Activated T-helper 2 cell treated with anti-CD3 and anti-CD28 coated beads, Interferon-gamma antibody, Interleukin-2, Interleukin-4, amounts not matched to agents 10 μg/mL and 5 μg/mL and 100 μg/mL, durations not matched to agents 14 hours and 24 hours and 36 hours (primary cell): ENCODE results near the gene SLC28A3. TPM values are rescaled to one million over a fixed set of nuclear protein-coding genes. Genes with fewer than 3 reads are reported as not detected.

ENCODE experiments used
- DNase-seq: peaks from one replicate; pipeline ENCODE4 v3.0.0; 2021; ENCODE audit warnings: low spot score
- H3K27ac Mint-ChIP-seq: one replicate; pipeline ENCODE4 v1.8.0; 2021; ENCODE audit warnings: mixed read lengths
- H3K27me3 Mint-ChIP-seq: one replicate; pipeline ENCODE4 v1.8.0; 2021; ENCODE audit warnings: low read depth, mixed read lengths
- H3K36me3 Mint-ChIP-seq: one replicate; pipeline ENCODE4 v1.8.0; 2021; ENCODE audit warnings: low read depth, mixed read lengths
- H3K4me1 Mint-ChIP-seq: one replicate; pipeline ENCODE4 v1.8.0; 2021; ENCODE audit warnings: low read depth, mixed read lengths
- H3K4me3 Mint-ChIP-seq: one replicate; pipeline ENCODE4 v1.8.0; 2021; ENCODE audit warnings: low read depth, mild to moderate bottlenecking, moderate library complexity, mixed read lengths
- H3K9me3 Mint-ChIP-seq: one replicate; pipeline ENCODE4 v1.8.0; 2021; ENCODE audit warnings: mixed read lengths
- intact Hi-C: fragments of 100-400 bp; cut with micrococcal nuclease; formaldehyde crosslinking; loops from one replicate; pipeline ENCODE4 v1.15.1; 2023
- total RNA-seq: library from RNA; stranded (reverse); gene quantifications from 2 replicates; pipeline ENCODE4 v1.2.3, GENCODE V29; 2022

SLC28A3 gene
- total RNA-seq, 1 donor from 2014 or later, result 0.55 TPM

DNA sequence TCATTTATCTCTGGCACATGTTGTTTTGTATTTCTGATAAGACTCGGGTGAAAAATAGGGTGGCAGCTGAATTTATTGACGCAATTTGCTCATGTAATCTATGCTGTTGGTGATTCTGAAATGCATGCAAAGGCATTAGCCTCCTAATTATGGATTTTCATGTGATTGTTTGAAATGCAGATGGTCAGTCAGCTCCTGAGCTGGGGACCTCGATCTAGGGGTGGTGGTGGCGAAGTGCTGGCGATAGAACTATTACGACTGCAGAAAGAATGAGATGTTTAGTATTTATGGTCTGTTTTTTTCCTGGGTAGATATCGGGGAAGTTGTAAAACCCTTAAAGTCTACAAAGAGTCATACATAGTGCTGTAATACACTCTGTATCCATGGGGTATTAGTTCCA is 88.6 kb downstream of the SLC28A3 start:
- H3K27me3 Mint-ChIP-seq, result peaks cover 21% of the 10 kb centered on the region
- no peak overlapping the region for H3K27ac Mint-ChIP-seq
- no peaks in the 10 kb centered on the region for H3K36me3 Mint-ChIP-seq
- no peak overlapping the region for H3K4me3 Mint-ChIP-seq
- no peaks in the 10 kb centered on the region for H3K4me1 Mint-ChIP-seq
- intact Hi-C loops, result no loop called here
- no peak for DNase-seq
- H3K9me3 Mint-ChIP-seq, result peaks cover 4% of the 10 kb centered on the region

DNA sequence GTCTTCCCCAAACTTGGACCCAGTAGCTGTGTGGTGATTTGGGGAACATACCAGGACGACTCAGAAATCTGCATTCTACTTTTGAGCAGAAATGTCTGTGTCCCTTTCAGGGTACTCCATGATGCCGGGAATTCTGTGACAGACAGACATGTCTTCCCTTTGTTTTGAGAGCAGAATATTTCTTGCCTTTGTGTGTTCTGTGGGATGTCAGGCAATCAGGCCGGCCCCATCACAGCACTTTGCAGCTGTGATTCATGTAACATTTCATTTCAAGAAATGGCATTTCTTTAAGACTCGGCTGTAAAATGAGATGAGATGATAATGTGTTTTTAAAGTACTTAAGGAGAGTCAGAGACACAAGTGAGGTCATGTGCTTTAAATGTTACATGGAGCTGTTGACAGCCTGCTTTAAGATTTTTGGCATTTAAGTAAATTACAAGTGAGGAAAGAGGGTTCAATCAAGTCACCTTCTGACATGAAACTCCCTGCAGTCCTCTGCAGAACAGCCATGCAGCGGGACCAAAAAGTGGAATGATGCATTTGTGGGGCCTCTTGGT is 98.7 kb downstream of the SLC28A3 start:
- H3K9me3 Mint-ChIP-seq, result peaks cover 11% of the 10 kb centered on the region

DNA sequence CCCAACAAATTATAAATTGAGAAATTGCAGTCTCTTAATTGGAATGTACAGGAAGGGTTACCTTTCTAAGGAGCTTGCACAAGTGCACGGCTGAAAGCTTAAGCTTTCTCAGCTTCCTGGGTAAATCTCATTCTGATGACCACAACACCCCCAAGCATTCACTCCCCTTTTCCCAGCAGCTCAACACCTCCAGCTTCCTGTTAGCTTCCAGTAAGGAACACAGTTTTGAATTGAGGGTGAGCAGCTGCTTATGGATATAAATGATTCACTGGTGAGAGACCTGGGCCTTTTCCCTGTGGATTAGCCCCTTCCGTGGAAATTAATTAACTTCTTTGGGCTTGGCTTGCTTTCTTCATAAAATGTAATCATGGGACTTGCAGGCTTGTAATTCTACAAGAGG is 101.2 kb downstream of the SLC28A3 start:
- Mint-ChIP-seq H3K4me3 (no peak overlapping the region), H3K4me1 (no peaks in the 10 kb centered on the region), H3K9me3 (peaks cover 11% of the 10 kb centered on the region), H3K27ac (no peak overlapping the region), H3K36me3 (peaks cover 2% of the 10 kb centered on the region), H3K27me3 (peaks cover 4% of the 10 kb centered on the region)
- no peak for DNase-seq
- intact Hi-C loops, result no loop called here

More for the DNA sequence above, 98.7 kb downstream of the SLC28A3 start:
- Mint-ChIP-seq H3K4me1 (no peaks in the 10 kb centered on the region), H3K27me3 (peaks cover 8% of the 10 kb centered on the region), H3K4me3 (no peak overlapping the region), H3K27ac (no peak overlapping the region), H3K36me3 (peaks cover 2% of the 10 kb centered on the region)
- intact Hi-C loops, result no loop called here
- no peak for DNase-seq

DNA sequence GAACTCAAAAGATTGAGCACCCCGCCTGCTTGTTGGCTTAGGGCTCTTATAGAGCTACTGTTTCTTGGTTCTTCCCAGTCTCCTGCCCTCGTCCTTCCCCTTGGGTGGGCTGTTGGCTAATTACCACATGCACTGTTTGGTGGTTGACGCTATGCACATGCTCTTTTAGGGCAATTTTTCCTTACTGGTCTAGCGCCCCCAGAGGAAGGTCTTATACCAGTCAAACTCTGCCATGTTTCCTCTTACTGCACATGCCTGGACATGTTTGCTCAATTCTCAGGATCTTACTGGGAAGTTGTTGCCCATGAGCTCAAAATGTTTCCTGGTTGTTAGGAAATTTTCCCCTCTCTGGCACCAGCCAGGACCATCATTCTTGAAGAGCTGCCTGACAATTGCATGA is 101.9 kb downstream of the SLC28A3 start:
- Mint-ChIP-seq H3K36me3 (peaks cover 2% of the 10 kb centered on the region), H3K9me3 (peaks cover 11% of the 10 kb centered on the region), H3K27me3 (peaks cover 2% of the 10 kb centered on the region), H3K4me3 (no peak overlapping the region), H3K4me1 (no peaks in the 10 kb centered on the region), H3K27ac (no peak overlapping the region)
- intact Hi-C loops, result no loop called here
- DNase-seq, result no peak

DNA sequence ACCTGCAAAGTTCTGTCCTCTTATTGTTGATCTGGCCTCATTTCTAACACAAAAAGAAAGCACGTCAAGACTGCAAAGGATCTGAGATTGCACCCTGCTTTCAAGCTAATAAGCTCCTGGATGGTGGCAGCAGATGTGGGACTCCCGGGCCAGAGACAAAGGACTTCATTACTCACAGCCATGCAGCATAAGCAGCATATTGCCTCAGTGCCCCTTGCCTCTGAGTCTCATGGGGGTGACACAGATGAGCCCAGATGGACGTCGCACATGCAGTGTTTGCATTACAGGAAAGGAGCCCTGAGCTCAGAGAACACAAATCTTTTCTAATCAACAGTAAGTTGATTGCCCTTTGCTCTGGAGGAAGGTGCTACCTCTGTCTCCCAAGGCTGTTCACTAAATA is 105.0 kb downstream of the SLC28A3 start:
- intact Hi-C loops, result no loop called here
- Mint-ChIP-seq H3K36me3 (peaks cover 2% of the 10 kb centered on the region), H3K9me3 (peaks cover 11% of the 10 kb centered on the region), H3K4me3 (no peak overlapping the region), H3K27ac (no peak overlapping the region), H3K4me1 (no peaks in the 10 kb centered on the region), H3K27me3 (peaks cover 4% of the 10 kb centered on the region)
- DNase-seq, result no peak

DNA sequence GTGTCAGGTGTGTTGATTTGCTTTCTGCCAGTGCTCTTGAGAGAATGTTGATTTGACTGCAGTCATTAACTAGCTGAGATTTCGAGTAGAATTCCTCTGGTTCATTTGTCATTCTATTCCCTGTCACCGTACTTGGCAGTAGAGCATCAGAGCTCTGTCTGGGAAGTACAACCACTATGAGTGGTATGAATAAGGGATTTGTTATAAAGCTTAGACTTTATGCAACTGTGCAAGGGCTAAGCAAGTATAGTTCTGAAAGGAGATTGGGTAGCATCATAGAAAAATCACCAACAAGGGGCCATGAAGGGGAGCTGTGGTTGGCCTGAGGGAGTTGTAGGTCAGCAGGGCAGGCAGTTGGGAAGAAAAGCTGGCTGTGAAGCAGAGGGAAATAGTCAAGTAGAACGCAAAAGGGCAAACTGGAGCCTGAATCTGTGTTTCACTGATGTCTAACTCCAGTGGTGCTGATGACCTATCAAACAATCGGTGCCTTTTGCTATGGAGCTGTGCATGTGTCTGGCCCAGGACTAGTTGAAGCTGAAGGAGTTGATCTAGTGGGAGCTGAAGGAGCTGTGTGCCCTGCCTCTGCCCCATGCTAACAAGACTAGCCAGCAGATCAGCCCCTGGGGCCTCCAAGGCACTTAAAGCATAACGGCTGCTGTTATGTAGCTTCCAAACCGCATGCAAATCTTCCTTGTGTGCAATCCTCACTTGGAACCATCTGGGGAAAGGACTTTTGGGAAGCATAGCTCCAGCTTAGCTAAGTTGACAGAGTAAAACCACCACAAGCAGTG is 110.0 kb downstream of the SLC28A3 start:
- H3K4me3 Mint-ChIP-seq, result no peak overlapping the region
- H3K27ac Mint-ChIP-seq, result no peak overlapping the region
- no peaks in the 10 kb centered on the region for H3K36me3 Mint-ChIP-seq
- DNase-seq, result no peak
- H3K9me3 Mint-ChIP-seq, result no peaks in the 10 kb centered on the region
- intact Hi-C loops, result no loop called here
- H3K27me3 Mint-ChIP-seq, result peaks cover 12% of the 10 kb centered on the region
- H3K4me1 Mint-ChIP-seq, result no peaks in the 10 kb centered on the region

DNA sequence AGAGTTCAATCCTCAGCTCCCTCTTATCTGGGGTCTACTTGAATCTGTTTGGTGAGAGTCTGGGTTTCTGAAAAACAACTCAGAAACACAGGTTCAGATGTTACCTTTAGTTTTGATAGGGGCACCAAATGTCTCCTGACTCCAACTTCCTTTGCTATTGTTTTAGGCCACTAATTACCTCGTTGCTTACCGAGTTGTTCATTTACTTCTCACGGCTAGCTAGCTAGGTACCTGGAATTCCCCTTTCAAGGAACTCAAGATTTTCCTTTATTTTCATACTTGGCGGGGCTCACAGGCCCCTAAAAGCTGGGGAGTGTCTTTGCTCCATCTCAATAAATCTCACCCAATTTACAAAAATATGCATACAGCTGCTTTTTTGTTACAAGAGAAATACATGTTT is 111.4 kb downstream of the SLC28A3 start:
- DNase-seq, result no peak
- H3K27me3 Mint-ChIP-seq, result peaks cover 12% of the 10 kb centered on the region
- intact Hi-C loops, result no loop called here
- no peak overlapping the region for H3K4me3 Mint-ChIP-seq
- no peaks in the 10 kb centered on the region for H3K9me3 Mint-ChIP-seq
- no peaks in the 10 kb centered on the region for H3K36me3 Mint-ChIP-seq
- no peak overlapping the region for H3K27ac Mint-ChIP-seq
- no peaks in the 10 kb centered on the region for H3K4me1 Mint-ChIP-seq

DNA sequence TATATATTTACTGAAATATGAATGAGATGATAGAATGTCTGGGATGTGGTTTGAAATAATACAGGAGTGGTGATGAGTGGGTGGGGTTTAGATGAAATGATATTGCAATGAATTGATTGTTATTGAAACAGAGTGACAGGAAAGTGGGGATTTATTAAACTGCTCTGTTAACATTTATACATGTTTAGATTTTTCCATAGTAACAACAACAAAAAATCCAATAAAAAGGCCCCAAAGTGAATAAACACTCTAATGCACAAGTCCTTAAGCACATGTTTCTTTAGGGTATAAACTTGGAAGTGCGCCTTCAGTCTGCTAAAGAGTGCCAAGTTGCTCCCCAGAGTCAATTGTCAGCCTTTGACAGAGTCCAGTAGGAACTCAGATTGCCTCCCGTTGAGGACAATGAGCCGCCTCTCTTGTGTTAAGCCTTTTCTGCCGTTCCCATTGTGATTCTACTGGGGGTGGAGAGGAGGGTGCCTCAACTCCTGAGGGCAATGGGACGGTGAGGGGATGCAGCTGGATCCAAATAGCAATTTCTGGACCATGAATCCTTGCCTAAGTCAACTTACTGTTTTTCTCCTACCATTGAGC is 112.3 kb downstream of the SLC28A3 start:
- H3K4me1 Mint-ChIP-seq, result no peaks in the 10 kb centered on the region
- intact Hi-C loops, result no loop called here
- no peaks in the 10 kb centered on the region for H3K36me3 Mint-ChIP-seq
- no peak overlapping the region for H3K27ac Mint-ChIP-seq
- no peak overlapping the region for H3K4me3 Mint-ChIP-seq
- peaks cover 10% of the 10 kb centered on the region for H3K27me3 Mint-ChIP-seq
- no peak for DNase-seq
- H3K9me3 Mint-ChIP-seq, result no peaks in the 10 kb centered on the region

DNA sequence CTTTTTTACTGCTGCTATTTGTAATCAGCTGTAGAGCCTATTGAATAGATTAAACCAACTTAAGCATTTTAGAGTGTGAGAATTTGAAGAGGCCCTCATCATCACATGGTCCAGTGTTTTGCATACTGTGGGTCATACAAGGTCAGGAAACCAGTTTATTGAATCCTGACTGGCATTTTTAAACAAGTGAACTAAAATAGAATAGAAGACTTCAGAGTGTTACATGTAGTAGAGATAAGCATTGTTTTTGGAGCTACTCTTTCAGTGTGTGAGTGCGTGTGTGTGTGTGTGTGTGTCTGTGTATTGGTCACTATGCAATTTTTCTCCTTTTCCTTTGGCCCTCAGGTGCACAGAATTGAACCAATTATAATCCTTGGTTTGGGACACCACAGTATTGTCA is 114.4 kb downstream of the SLC28A3 start:
- no peak overlapping the region for H3K4me3 Mint-ChIP-seq
- intact Hi-C loops, result no loop called here
- H3K36me3 Mint-ChIP-seq, result no peaks in the 10 kb centered on the region
- H3K27ac Mint-ChIP-seq, result no peak overlapping the region
- H3K27me3 Mint-ChIP-seq, result peaks cover 10% of the 10 kb centered on the region
- no peaks in the 10 kb centered on the region for H3K4me1 Mint-ChIP-seq
- no peak for DNase-seq
- no peaks in the 10 kb centered on the region for H3K9me3 Mint-ChIP-seq
